Stimulated activated CD4-positive, alpha-beta T cell treated with anti-CD3 and anti-CD28 coated beads, TNF-alpha, amount 100 ng/mL, for 1 hour (primary cell): ENCODE measurements around the gene KCNN1.
"Not testable (repeated sequence)": the region's sequence is repeated elsewhere in the genome, so short reads cannot be mapped to it uniquely, and the experiment has no call there.

Experiments used
- DNase-seq, 3 donors: peaks; one replicate each; pipeline ENCODE4 v3.0.0-alpha.2; 2020; ENCODE audit warnings: low read depth in 3 of 3, low spot score in 1 of 3

KCNN1 gene

GRCh38 chr19:17967257-17968051 is 547 bp downstream of the KCNN1 start:
- DNase-seq: no peak

- DNase-seq: no peak
Observed at GRCh38 chr19:17968362-17968761, 1.5 kb downstream of the KCNN1 start.

GRCh38 chr19:17969096-17969792 is 2.3 kb downstream of the KCNN1 start:
- no peak for DNase-seq

- DNase-seq: no peak
Observed at GRCh38 chr19:17972230-17972629, 5.3 kb downstream of the KCNN1 start.

GRCh38 chr19:17973759-17974158 is 6.9 kb downstream of the KCNN1 start:
- no peak for DNase-seq

GRCh38 chr19:17974551-17974950 is 7.6 kb downstream of the KCNN1 start:
- no peak for DNase-seq

- DNase-seq: no peak
Observed at GRCh38 chr19:17975032-17975431, 8.1 kb downstream of the KCNN1 start.

- no peak for DNase-seq
Observed at GRCh38 chr19:17977021-17977420, 10.1 kb downstream of the KCNN1 start.

GRCh38 chr19:17977488-17977887 is 10.6 kb downstream of the KCNN1 start:
- DNase-seq: no peak

GRCh38 chr19:17981611-17982010 is 14.7 kb downstream of the KCNN1 start:
- DNase-seq: no peak

- no peak for DNase-seq
Observed at GRCh38 chr19:17982430-17982829, 15.5 kb downstream of the KCNN1 start.

GRCh38 chr19:17985037-17985818 is 18.3 kb downstream of the KCNN1 start:
- DNase-seq: no peak

- not testable (repeated sequence) for DNase-seq
Observed at GRCh38 chr19:17986569-17986968, 19.7 kb downstream of the KCNN1 start.

- no peak for DNase-seq
Observed at GRCh38 chr19:17988161-17988560, 21.3 kb downstream of the KCNN1 start.

GRCh38 chr19:17989425-17990094 is 22.7 kb downstream of the KCNN1 start:
- no peak for DNase-seq

GRCh38 chr19:17993076-17993813 is 26.3 kb downstream of the KCNN1 start:
- no peak for DNase-seq

- DNase-seq: peak; percentile 64 to 91 (median 73)
Observed at GRCh38 chr19:17996826-17997316, 30.0 kb downstream of the KCNN1 start.

- no peak for DNase-seq
Observed at GRCh38 chr19:17997969-17998826, 31.3 kb downstream of the KCNN1 start.

GRCh38 chr19:17998827-17999150 is 31.9 kb downstream of the KCNN1 start:
- DNase-seq: no peak
